IPS-NIHi11 (cell line): ENCODE data around the gene SLC16A3.
"Not testable (repeated sequence)": the region's sequence is repeated elsewhere in the genome, so short reads cannot be mapped to it uniquely, and the experiment has no call there.

ENCODE experiments used
- DNase-seq: peaks from one replicate; pipeline ENCODE4 v3.0.0; 2012; ENCODE audit warnings: mixed read lengths, low spot score

The SLC16A3 gene

DNA sequence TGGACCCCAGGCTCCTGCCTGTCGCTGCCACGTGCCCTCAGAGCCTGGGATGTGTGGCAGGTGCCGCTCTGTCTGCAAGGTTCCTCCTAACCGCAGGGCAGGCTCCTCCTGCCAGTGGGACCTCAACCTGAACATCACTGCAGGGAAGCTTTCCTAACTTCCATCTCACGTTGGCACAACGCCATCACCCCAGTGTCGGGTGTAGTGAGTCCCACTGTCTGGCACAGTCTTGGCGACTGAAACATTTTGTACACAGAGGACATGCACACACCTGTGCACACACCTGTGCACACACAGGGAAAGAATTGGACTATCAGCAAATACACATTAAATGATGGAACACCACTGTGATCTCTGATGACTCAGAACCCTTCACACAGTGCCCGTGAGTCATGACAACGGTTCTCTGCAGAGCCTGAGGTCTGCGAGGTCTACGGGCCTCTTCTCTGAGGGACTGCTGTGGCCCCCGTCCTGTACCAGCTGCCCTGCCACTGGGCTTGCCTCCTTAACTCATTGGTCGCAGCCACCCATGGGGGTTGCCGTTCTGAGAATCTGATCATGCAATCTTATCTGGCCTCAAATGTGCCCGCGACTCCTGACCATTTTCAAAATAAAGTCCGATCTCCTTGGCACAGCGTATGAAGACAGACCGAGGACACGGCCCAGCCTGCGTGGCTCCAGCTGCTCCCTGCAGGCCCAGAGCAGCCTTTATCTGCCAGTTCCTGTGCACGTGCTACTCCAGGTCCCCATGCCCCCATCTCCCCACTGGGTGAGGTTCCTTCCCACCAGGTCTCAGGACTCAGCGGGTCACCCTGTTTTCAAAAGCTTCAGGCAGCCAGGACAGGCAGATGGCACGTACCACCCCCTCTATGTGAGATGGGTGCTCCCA, 23.8 kb upstream of the SLC16A3 start:
- DNase-seq: no peak

DNA sequence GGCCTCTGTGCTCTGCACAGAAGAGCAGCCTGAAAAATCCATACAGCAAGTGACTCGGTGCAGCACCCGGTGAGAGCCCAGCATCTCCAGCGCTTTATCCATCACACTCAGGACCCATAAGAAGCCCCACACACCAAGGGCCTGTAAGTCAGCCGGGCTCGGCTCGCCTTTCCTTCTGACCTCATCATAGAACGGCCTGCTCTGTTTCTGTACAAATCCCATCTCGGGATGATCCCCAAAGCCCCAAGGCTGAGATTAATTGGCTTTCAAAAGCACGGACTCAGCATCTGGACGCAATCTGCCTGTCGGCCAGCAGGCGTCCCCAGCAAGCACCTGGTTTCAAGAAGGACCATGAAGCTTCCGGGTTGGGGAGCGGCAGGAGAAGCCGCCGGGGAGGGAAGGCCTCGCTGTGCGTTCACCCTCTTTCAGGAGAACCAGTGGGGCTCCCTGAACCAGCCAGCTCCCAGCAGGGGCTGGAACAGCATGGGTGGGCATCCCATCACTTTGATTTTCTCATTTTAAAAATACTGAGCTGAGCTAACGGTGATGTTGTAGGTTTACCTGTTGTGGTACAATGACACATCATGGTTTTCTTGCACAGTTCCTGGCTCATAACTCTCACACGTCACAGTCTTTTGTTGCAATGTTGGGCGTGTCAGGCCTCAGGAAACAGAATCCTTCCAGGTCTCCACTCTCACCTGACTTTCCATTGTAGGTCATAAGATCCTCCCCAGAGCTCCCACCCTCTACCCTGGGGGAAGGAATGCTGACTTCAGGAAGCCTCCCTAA, 22.9 kb upstream of the SLC16A3 start:
- peak; percentile 88 for DNase-seq

DNA sequence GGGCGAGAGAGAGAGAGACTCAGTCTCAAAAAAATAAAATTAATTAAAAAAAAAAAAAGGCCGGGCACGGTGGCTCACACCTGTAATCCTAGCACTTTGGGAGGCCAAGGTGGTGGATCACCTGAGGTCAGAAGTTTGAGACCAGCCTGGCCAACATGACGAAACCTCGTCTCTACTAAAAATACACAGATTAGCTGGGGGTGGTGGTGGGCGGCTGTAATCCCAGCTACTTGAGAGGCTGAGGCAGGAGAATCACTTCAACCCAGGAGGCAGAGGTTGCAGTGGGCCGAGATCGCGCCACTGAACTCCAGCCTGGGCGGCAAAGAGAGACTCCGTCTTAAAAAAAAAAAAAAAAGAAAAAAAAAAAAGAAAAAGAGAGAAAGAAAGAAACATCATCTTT, 18.2 kb upstream of the SLC16A3 start:
- not testable (repeated sequence) for DNase-seq

DNA sequence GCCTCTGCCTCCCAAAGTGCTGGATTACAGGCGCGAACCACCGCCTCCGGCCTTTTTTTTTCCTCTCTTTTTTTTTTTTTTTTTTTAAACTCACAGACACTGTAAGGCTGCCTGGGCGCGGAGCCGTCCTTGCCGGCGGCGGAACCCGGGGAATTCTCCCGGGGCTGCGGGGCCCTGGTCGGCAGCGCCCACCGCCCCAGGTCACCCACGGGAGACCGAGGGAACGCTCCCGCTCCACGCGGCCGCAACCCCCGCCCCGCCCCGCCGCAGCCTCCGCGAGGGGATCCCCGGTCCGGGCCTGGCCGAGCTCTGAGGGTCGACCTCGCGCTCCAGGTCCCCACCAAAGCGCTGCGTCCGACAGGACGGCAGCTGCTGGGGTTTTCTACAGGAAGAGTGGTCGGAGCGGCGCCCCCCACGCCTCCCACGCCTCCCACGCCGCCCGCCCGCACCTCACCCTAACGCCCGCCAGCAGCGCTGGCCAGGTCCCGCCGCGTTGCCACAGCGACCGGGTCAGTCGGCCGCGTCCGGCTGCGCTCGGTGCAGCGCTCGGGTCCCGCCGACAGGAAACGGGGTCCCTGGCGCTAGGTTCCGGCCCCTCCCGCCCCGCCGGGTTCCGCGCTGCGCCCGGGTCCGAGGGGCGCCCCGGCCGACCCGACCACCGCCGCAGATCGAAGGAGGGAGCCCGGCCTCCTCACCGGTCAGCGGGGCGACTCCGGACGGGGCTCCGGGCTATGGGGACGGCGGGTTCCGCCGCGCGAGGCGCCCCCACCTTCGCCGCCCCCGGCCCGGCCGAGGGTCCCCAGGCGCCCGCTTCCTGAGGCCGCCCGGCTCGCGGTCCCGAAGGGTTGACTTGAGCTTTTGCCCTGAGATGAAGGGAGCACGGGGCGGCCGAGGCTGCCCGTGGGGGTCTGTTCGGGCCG, 16.3 kb upstream of the SLC16A3 start, which contains the start of gene CCDC57:
TSS of gene CCDC57 (minus strand) at position 512 of the 920 bp plus-strand sequence. CDS start 10,898 bp downstream, outside the sequence.
- DNase-seq: peak; percentile 98

DNA sequence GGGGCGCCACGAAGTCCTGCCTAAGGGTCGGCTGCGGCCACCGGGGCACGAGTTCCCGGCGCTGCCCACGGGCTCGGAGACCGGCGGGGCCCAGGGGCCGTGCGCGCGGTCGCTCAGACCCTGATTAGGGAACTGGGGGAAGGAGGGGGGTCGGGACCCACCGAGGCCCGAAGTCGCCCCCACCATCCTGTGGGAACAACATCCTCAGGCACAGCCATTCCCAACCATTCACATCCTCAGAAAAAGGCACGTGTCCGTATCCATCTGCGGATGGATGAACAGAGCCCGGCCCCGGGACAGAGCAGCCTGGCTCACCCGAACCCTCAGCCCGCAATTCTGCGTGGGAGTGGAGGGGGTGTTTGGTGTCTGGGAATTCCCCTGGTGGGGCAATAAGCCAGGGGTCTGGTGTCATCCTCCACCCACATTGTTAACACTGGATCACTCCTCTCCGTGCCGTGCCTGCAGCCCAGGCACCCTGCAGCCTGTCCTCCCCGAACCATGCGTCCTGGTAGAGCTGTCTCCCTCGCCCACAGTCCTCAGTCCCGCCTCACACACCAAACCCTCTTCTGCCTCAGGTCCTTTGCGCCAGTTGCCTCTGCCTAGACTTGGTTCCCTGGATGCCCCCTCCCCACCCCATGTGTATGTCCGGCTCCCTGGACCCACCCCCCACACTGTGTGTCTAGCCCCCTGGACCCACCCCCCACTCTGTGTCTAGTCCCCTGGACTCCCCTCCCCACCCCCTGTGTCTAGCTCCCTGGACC, 15.4 kb upstream of the SLC16A3 start:
- DNase-seq: peak; percentile 79

DNA sequence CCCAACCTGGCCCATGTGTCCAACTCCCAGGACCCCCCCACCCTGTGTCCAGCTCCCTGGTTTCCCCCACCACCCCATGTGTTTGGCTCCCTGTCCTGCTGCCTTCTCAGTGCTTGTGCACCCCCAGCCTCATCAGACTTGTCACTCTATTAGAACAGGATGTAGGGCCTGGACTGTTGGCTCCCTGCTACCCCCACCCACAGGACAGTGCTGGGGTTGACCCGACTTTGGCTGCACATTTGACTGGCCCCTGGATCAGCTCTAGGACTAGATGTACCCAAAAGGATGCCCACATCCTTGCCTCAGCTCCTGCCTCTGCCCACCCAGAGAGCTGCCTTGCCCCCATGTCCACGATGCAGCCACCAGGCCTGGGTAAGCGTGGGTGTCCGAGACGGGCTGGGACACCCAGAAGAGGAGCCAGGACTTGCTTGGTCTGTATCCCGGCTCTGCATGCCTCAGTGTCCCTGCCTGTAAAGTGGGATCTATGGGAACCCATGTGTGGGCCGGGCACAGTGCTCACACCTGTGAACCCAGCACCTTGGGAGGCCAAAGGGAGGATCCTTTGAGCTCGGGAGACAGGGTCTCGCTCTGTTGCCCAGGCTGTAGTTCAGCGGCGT, 14.7 kb upstream of the SLC16A3 start:
- DNase-seq: no peak

DNA sequence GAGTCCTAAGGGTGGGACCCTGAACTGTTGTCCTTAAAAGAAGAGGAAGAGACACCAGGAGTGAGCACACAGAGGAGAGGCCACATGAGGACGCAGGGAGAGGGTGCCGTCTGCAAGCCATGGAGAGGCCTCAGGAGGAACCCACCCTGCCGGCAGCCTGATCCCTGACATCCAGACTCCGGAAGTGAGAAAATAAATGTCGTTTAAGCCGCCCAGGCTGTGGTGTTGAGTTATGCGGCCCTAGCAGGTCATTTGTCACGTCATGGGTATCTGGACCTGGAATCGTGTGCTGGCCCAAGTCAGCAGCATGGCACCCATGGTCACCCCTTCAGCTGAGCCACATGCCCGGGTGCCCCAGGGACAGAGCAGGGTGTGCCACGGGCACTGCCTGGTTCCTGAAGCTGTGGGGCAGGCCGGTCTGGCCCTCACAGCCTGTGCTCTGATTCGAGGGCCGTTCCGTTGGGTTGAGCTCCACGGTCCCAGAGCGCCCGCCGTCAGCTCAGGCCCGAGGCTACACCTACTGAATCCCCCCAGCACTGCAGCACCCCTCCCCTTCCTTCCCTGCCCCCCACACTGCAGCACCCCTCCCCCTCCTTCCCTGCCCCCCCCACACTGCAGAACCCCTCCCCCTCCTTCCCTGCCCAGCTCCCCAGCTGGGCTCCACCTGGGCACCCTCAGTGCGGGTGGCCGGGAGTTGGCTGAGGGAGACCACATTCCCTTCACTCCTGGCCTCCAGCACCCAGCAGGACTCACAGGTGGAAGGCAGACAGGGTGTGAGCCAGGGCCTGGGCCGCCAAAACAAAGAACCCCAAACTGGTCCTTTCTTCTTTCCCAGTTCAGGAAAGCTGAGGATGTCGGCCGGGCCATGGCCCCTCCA, 13.5 kb upstream of the SLC16A3 start:
- peak; percentile 58 for DNase-seq

DNA sequence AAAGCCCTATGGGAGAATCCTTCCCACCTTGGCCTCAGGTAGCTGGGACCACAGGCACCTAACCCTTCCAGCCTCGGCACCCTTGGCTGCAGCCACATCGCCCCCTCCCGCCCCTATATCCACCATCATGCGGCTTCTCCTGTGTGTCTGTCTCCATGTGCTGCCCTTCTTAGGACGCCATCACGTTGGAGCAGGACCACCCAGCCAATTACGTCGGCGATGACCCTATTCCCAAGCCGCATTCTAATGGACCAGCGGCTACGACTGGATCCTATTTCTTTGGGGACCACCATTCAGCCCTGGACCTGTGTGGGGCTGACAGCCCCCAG, 12.9 kb upstream of the SLC16A3 start:
- DNase-seq: no peak

DNA sequence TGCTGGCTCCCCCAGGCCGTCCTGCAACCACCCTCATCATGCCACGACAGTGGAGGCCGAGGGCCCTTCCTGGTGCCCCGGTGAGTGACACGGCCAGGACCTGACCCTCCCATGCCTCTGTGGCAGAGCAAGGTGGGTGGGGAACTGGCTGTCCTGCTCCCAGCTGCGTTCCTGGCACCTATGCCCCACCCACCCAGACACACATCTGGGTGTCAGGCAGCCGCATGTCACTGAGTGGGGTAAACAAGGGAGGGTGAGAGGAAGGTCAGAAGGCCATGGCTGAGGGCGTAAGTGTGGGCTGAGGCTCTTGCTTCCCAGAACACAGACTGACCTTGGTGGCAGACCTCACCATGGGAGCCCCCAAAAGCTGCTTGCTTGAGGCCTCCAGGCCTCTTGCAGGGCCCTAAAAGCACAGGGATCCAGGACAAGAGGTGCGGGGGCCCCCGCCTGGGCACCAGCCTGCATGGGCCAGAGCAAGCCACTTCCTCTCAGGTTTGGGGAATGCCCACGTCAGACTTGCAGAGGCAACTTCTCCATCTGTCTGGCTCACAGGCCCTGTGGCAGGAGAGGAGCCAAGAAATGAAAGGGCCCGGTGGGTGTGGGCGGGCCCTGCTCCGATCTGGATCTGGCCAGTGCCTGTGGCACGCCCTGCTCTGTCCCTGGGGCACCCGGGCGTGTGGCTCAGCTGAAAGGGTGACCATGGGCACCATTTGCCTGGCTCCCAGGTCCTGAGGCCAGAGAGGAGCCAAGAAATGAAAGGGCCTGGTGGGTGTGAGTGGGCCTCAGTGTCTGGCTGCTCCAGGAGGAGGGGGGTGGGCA, 12.3 kb upstream of the SLC16A3 start:
- DNase-seq: no peak

DNA sequence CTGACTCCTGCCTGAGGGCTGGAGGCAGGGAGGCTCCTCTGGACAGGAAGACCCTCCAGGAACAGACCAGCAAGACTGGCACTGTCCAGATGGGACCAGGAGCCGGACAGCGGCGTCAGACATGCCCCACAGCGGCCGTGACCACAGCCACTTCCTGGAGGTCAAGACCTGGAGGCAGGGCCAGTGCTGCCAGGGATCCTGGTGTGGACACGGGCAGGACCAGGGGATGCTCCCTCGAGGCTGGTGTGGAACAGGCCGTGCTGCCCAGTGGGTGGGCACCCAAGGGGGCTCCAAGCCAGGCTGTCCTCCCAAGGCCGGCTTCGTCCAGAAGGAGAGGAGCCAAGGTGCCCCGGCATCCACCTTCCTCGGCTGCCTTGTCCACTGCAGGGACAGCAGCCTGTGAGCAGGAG, 11.7 kb upstream of the SLC16A3 start:
- no peak for DNase-seq

DNA sequence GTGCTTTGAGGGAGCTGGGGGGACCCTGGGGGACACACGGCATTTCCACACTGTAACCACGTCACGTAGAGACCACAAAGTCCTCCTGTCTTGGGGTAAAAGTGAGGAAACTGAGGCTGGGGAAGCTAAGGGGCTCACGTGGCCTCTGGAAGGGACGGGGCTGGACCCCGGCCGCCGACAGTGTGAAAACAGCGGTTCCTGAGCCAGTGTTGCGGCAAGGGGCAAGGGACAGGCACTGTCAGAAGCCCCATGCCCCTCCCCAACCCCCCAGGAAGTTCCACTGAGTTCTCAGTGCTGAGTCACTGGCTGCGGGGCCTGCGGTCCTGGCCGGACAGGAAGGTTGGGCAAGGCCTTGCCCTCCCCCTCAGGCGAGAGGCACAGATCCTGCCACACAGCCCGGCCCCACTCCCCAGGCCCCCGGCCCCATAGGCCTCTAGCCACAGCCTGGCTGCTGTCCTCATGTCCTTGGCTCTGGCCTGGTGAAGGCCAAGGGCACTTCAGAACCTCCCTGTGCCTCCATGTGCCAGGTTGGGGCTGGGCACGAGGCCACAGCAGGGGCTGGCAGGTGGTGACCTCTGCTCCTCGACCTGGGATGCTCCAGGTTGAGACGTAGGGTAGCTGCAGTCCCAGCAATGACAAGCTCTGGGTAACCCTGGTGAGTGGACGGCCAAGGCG, 11.2 kb upstream of the SLC16A3 start:
- no peak for DNase-seq

DNA sequence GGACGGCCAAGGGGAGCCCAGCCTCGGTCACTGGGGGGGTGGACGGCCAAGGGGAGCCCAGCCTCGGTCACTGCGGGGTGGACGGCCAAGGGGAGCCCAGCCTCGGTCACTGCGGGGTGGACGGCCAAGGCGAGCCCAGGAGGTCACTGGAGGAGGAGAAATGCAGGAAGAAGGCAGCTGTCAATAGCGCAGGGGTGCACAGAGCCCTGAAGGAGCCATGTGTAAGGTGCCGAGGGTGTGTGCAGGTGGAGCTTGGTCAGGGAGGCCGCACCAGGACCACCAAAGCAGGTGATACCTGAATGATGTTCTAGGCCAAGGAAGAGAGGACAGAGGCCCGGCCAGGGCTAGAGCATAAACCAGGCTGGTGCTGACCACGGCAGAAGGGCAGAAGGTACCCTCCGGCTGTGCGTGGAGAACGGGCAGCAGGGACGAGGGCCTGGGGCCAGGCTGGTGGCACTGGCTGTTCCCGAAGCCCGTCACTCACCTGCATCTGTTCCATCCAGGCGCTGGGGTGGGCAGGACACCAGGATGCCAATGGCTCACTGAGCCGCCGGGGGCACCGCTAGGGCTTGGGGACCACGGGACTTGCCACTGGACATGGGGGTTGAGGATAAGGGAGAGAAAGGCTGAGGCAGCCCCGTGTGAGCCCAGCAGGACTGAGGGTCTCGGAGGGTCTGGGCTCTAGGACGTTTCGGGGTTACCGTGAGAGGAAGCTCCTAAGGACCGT, 10.3 kb upstream of the SLC16A3 start:
- no peak for DNase-seq

DNA sequence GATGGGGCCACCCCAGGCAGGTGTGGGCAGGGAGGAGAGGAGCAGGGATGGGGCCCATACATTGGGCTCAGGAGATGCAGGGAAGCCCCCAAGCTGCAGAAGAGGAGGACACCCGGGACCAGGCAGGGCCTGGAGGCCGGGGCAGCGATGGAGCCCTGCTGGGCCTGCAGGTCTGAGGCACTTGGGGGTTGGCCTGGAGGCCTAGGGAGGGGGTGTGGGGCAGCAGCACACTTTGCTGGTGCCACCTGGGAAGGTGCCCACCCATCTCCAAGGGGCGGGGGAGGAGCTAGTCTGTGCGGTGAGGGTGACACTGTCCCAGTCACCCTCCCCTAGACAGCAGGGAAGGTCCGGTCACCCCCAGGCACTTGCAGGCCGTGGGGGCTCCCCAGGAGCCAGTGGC, 9.8 kb upstream of the SLC16A3 start:
- no peak for DNase-seq

DNA sequence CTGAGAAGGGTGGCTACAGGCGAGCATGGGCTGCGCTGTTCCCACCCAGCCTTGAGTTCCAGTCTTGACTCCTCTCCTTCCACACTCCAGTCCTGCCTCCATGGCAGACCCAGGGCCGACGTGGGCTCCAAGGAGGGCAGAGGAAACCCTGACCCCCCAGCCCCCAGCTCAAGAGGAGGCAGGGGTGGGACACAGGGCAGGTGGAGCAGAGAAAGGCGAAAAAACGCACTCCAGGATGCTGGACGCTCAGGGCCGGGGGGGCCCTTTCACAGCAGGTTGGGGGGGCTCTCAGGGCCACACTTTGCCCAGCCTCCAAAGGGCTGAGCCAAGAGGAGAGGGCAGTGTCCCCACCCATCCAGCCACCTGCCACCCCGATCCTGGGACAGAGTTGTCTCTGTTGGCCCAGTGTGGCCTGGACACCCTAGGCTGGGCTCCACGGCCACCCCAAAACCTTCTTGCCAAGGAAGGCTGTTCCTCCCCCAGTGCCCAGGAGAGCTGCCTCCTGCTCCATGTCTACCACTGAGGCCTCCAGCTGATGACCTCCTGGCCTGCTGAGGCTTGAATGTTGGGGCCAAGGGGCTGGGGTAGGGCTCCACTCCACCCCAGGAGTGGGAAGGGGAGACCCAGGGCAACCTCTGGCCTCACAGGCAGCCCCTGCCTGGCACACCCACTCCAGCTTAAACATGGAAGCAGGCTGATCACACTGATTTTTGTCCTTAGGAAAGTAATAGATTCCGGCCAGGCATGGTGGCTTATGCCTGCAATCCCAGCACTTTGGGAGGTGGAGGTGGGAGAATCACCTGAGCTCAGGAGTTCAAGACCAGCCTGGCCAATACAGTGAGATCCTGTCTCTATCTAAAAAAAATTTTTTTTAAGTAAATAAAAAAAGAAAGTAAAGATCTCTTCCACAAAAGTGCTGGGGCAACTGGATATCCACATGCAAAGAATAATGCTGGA, 8.8 kb upstream of the SLC16A3 start:
- no peak for DNase-seq

DNA sequence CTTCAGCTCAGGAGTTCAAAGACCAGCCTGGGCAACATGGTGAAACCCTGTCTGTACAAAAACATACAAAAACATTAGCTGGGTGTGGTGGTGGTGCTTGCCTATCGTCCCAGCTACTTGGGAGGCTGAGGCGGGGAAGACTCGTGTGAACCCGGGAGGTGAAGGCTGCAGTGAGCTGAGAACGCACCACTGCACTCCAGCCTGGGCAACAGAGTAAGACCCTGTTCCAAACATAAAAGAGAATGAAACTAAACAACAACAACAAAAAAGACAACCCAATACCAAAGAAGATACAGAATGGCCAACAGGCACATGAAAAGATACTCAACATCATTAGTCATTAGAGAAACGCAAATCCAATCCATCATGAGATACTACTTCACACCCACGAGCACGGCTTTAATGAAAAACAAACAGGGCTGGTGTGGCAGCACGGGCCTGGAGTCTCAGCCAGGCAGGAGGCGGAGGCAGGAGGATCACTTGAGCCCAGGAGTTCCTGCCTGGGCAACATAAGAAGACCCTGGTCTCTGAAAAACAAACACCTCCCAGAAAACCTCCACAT, 7.4 kb upstream of the SLC16A3 start:
- no peak for DNase-seq

DNA sequence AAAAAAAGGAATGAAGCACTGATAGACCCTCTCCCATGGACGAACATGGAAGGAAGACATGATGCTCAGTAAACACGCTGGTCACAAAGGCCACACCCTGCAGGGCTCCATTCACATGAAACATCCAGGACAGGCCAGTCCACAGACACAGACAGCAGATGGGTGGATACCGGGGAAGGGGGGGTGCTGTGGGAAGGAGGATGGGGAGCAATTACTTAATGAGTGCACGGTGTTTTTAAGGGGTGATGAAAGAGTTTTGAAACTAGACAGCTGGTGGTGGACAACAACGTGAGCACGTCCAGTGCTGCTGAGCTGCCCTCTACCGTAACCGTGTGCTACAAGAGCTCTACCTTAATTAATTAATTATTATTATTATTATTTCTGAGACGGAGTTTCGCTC, 6.0 kb upstream of the SLC16A3 start:
- no peak for DNase-seq
